ENCODE measurements around the gene GTSE1.

GTSE1 gene

GRCh38 chr22:46329616-46330015 lies 32.9 kb downstream of the GTSE1 start:
- DNase-seq = no peak

DNA sequence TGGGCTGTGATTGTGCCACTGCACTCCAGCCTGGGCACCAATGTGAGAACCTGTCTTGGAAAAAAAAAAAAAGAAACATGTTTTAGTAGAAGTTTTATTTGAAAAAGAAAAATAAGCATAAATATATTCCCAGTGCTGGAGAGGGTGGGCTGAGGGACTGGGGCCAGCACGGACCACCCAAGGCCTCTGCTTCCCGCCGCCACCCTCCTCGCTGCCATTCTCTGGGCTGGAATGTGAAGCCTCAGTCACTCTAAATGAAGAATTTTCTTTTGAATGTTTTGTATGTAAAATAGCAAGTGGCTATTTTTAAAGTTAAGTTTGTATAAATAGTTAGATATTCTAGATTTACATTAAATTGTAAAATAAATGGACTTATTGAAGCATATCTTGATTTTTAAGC lies 33.8 kb downstream of the GTSE1 start:
- no peak for DNase-seq

GRCh38 chr22:46331496-46331895 lies 34.8 kb downstream of the GTSE1 start:
- no peak for DNase-seq

GRCh38 chr22:46335201-46336118 lies 38.8 kb downstream of the GTSE1 start, which contains the start of gene TRMU:
Gene TRMU (plus strand): TSS chr22:46335714. CDS start chr22:46335765, 51 bp downstream.
- DNase-seq = peak; percentile 66

DNA sequence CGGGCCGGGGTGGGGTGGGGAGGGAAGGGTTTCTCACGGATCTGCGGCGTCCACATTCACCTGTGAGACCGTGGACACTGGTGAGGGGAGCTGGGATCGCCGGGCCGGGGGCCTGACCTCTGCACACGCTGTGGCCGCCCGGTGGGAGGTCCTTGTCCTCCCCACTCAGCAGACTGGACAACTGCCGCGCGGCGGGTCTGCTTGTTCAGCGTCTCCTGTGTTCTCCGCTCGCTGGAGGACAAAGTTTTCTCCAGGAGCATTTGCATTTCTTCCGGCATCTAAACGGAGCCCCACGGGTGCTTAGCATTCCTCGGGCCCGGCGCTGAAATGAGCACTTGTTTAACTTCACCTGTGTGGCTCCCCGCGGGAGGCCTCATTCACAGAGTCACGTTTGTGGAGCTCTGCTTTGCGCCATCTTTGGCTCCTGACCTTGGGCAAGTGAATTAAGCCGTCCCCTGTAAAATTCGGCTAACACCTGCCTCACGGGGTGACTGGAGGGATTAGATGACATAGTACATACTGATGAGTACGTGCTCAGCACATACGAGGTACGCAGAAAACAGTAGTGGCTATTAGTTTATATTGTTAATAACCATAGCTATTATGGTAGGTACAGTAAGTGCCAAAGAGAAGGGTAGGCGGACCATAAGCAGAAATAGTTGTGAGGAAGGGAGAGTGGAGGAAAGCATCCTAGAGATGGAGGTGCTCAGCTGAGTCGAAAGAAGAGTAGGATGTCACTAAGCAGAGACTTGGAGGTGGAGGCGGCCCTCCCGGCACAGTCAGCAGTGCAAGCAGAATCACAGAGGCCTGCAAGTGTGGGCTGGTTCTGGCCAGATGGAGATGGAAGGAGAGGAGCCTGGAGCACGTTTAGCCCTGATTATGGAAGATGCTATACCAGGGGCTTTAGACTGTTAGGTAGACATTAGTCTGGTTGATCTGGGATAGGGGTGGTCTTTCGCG lies 39.7 kb downstream of the GTSE1 start:
- no peak for DNase-seq

DNA sequence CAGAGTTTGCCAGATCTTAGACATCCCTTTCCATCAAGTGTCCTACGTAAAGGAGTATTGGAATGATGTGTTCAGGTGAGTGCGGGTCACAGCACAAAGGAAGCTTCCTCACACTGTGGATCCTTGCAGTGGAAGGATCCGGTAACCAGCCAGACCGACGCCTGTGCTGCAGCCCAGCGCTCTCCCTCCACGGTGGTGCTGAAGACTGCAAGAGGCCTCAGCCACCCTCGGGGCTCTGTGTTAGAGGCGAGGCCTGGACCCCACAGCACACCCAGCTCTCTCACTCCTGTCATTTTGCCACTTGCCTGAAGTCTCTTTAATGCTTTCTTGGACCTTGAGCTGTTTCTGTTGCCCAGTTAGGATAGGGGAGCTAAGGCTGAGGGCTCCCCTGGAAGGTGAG lies 41.2 kb downstream of the GTSE1 start:
- DNase-seq = no peak

GRCh38 chr22:46338636-46339035 lies 42.0 kb downstream of the GTSE1 start:
- DNase-seq = no peak

DNA sequence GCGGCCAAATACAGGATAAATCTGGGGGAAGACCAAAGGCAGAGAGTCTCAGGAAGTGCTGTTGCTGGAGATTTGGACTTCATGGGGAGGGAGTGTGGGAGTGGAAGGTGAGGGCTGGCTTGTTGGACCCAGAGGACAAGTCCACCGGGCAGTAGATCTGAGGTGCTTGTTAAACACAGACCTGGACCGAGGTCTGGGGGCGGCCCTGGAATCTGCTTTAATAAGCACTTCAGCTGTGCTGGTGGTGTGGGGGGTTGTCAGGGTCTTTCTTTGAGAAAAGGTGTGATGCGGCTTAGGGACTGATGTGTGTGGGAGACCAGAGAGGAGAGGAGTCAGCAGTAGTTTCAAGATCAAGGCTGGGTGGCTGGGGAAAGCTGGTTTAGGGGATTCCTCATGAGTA lies 43.3 kb downstream of the GTSE1 start:
- DNase-seq = no peak

GRCh38 chr22:46340676-46341075 lies 44.0 kb downstream of the GTSE1 start:
- no peak for DNase-seq

- no peak for DNase-seq
These were observed 50.2 kb downstream of the GTSE1 start for GRCh38 chr22:46346680-46347405.

DNA sequence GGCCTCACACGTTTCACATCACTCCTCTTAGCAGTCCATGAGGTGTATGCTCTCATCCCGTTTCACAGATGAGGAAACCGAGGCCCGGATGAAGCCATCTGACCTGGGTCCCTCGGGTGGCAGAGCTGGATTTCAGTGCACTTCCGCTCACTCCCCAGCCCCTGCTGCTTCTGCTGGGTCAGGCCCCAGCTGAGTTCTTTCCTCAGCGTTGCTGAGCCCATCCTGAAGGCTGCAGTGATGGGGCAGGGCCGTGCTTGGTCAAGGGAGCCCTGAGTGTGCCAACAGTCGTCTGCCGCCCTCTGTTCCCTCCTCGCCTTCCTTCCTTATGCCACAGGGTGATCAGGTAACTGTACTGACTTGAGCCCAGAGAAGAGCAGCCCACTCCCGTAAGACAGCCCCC lies 51.0 kb downstream of the GTSE1 start:
- no peak for DNase-seq

GRCh38 chr22:46348099-46348695 lies 51.5 kb downstream of the GTSE1 start:
- no peak for DNase-seq

GRCh38 chr22:46349238-46349637 lies 52.6 kb downstream of the GTSE1 start:
- DNase-seq = no peak

GRCh38 chr22:46349681-46350080 lies 53.0 kb downstream of the GTSE1 start:
- DNase-seq = no peak

DNA sequence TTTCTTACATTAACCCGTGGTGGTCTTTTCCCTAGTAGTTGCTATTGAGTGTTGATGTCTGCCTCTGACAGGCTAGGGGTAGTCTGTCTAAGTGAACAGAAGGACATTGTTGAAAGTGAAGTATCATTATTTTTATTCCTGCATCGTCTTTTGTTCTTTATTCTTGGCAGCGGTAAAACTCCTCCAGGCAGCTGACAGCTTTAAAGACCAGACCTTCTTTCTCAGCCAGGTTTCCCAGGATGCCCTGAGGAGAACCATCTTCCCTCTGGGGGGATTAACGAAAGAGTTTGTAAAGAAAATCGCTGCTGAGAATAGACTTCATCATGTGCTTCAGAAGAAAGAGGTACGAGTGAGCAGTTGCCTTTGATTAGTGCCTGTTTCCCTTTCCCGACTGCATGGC lies 53.5 kb downstream of the GTSE1 start:
- no peak for DNase-seq

GRCh38 chr22:46350646-46351045 lies 54.0 kb downstream of the GTSE1 start:
- no peak for DNase-seq

GRCh38 chr22:46351131-46351735 lies 54.6 kb downstream of the GTSE1 start:
- DNase-seq = no peak

GRCh38 chr22:46351767-46352166 lies 55.1 kb downstream of the GTSE1 start:
- no peak for DNase-seq

DNA sequence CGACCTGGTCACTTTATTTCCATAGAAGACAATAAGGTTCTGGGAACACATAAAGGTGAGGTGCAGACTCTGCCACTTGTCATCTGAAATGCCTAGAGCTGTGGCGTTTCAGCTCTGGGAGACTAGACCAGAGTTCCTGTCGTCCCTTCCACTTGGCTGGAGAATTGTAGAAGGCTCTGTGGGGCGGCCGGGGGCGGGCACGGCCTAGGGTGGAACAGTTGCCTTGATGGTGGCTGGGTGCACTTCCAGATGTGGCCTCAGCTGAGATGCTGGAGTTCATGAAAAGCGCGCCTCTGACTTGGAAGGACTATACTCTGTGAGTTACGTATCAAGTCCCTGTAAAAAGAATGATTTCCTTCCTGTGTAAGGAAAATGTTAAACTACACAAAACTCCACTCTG lies 55.6 kb downstream of the GTSE1 start:
- no peak for DNase-seq

DNA sequence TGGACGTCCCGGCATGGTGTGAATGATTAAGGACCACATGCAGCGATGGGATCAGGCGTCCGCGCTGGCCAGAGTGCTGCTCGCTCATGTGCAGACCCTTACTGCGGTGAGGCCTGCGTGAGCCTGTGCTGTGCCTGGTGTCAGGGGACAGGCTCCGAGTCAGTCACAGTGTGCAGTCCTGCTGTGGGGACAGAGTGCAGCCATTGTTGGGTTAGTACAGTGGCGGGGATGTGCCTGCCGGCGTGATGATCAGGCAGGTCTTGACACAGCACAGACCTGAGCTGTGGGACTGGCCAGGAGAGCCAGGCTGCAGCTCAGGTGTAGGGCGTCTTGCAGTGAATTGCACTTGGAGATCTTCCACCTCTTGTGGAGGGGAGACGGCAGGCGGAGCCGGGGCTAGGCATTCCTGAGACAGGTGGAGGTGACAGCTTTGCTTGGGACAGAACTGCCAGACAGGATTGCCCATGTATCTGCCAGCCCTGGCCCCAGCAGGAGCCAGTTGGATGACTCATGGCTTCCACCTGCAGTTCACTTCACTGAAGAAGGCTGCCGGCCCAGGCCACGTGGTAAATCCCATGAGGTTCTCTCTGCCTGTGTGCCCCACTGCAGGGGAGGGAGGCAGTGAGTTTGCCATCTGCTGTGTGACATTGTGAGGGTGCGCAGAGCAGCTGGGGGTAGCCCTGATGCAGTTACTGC lies 56.2 kb downstream of the GTSE1 start:
- DNase-seq = no peak

DNA sequence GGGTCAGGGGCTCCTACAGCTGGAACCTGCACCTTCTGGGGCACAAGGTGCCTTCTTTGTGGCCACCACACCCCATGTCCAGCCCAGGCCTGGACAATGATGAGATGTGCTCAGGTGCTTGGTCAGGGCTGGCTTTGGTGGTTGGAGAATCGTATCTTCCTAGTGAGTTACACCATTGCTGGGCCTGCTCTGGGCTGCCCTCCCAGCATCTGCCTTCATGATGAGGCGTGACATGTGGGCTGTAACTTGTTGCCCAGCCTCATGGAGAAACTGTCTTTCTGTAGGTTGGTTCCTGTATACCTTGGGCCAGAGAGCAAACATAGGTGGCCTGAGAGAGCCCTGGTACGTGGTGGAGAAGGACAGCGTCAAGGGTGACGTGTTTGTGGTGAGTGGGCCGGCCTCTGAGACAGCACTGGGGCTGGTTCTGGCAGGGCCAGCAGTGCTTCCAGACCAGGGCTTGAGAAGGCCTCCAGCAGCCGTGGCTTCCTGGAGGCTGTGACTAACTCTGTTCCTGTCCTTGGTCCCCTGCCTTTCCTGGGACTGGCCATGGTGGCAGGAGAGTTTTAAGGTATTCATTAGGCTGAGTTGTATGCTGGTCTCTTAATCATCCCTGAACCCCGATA lies 56.9 kb downstream of the GTSE1 start:
- DNase-seq = no peak
